Tibial nerve (tissue), 4 donors: Measurements from ENCODE around the gene KLRB1.
"Not testable (repeated sequence)": the region's sequence is repeated elsewhere in the genome, so short reads cannot be mapped to it uniquely, and the experiment has no call there.

Experiments
- EP300 ChIP-seq, 2 donors: sonication (generic); formaldehyde crosslinking; IDR thresholded peaks; one replicate each; pipeline ENCODE4 v1.6.1; 2017; ENCODE audit warnings: antibody characterized with exemption in 2 of 2, mild to moderate bottlenecking in 1 of 2
- POLR2A ChIP-seq, 2 donors: fragments of 450-650 bp; IDR thresholded peaks; one replicate each; pipeline ENCODE4 v1.6.1; 2017; ENCODE audit warnings: antibody characterized with exemption in 2 of 2, mild to moderate bottlenecking in 2 of 2, moderate library complexity in 2 of 2
- TF ChIP-seq, protein P1 (sequence below), 5 experiments: fragments of 200-600 bp in 3 of 5; fragments of 450-650 bp in 2 of 5; sonication (generic) in 3 of 5; IDR thresholded peaks; one replicate each; pipeline ENCODE4 v1.5.1; 2016 to 2019; ENCODE audit warnings: antibody characterized with exemption in 5 of 5, mild to moderate bottlenecking in 3 of 5, moderate library complexity in 2 of 5

DNA sequence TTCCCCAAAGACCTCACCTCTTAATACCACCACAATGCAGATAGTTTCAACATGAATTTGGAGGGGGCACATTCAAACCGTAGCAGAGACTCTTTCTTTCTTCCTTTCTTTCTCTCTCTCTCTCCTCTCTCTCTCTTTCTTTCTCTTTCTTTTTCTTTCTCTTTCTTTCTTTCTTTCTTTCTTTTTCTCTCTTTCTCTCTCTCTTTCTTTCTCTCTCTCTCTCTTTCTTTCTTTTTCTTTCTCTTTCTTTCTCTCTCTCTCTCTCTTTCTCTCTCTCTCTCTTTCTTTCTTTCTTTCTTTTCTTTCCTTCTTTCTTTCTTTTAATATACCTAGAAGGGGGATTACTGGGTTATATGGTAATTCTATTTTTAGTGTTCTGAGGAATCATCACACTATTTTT, 11.2 kb upstream of the KLRB1 start:
- TF ChIP-seq, protein P1, sequence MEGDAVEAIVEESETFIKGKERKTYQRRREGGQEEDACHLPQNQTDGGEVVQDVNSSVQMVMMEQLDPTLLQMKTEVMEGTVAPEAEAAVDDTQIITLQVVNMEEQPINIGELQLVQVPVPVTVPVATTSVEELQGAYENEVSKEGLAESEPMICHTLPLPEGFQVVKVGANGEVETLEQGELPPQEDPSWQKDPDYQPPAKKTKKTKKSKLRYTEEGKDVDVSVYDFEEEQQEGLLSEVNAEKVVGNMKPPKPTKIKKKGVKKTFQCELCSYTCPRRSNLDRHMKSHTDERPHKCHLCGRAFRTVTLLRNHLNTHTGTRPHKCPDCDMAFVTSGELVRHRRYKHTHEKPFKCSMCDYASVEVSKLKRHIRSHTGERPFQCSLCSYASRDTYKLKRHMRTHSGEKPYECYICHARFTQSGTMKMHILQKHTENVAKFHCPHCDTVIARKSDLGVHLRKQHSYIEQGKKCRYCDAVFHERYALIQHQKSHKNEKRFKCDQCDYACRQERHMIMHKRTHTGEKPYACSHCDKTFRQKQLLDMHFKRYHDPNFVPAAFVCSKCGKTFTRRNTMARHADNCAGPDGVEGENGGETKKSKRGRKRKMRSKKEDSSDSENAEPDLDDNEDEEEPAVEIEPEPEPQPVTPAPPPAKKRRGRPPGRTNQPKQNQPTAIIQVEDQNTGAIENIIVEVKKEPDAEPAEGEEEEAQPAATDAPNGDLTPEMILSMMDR (IDR thresholded peaks at IDR 0.05) = not testable (repeated sequence)
- TF ChIP-seq EP300, POLR2A (IDR thresholded peaks at IDR 0.05): not testable (repeated sequence)
